IPS-20b (cell line): Measurements from ENCODE around the gene SLC9A9.

Source experiments
- H3K27ac ChIP-seq: one replicate; pipeline ENCODE4 v1.5.1; 2013; ENCODE audit warnings: low read length
- H3K27me3 ChIP-seq: 2 replicates; pipeline ENCODE4 v1.6.1; 2013; ENCODE audit warnings: mild to moderate bottlenecking, low read length, inconsistent platforms; ENCODE audit not compliant: insufficient read depth
- H3K36me3 ChIP-seq: 2 replicates; pipeline ENCODE4 v1.6.1; 2013; ENCODE audit warnings: low read depth, mild to moderate bottlenecking, inconsistent platforms, low read length, moderate library complexity; ENCODE audit not compliant: insufficient read depth
- H3K4me1 ChIP-seq: 2 replicates; pipeline ENCODE4 v1.6.1; 2013; ENCODE audit warnings: mild to moderate bottlenecking, control low read depth, inconsistent platforms, low read length, moderate library complexity; ENCODE audit not compliant: insufficient read depth
- H3K4me3 ChIP-seq: 2 replicates; pipeline ENCODE4 v1.5.1; 2013; ENCODE audit warnings: mild to moderate bottlenecking, low read length, inconsistent platforms
- H3K9ac ChIP-seq: 2 replicates; pipeline ENCODE4 v1.6.1; 2013; ENCODE audit warnings: low read depth, mild to moderate bottlenecking, inconsistent platforms, low read length, moderate library complexity
- H3K9me3 ChIP-seq: 2 replicates; pipeline ENCODE4 v1.6.1; 2013; ENCODE audit warnings: mild to moderate bottlenecking, low read depth, low read length, inconsistent platforms; ENCODE audit not compliant: insufficient read depth

SLC9A9 gene

GRCh38 chr3:143330296-143330868 lies 517.9 kb downstream of the SLC9A9 start:
- no peak overlapping the region for H3K4me3 ChIP-seq
- no peak overlapping the region for H3K27ac ChIP-seq
- H3K9me3 ChIP-seq, result no peaks in the 10 kb centered on the region
- no peaks in the 10 kb centered on the region for H3K36me3 ChIP-seq
- no peak overlapping the region for H3K9ac ChIP-seq
- H3K4me1 ChIP-seq, result peaks cover 4% of the 10 kb centered on the region
- H3K27me3 ChIP-seq, result no peaks in the 10 kb centered on the region

- Histone ChIP-seq H3K9me3 (no peaks in the 10 kb centered on the region), H3K9ac (no peak overlapping the region), H3K27me3 (no peaks in the 10 kb centered on the region), H3K36me3 (no peaks in the 10 kb centered on the region), H3K4me3 (no peak overlapping the region), H3K4me1 (peaks cover 4% of the 10 kb centered on the region), H3K27ac (no peak overlapping the region)
These were observed 518.6 kb downstream of the SLC9A9 start for GRCh38 chr3:143329567-143330211.

- Histone ChIP-seq H3K9ac (no peak overlapping the region), H3K9me3 (no peaks in the 10 kb centered on the region), H3K4me1 (peaks cover 4% of the 10 kb centered on the region), H3K36me3 (no peaks in the 10 kb centered on the region), H3K27me3 (no peaks in the 10 kb centered on the region), H3K4me3 (no peak overlapping the region), H3K27ac (no peak overlapping the region)
These were observed 519.8 kb downstream of the SLC9A9 start for GRCh38 chr3:143328451-143328850.

- Histone ChIP-seq H3K9me3 (no peaks in the 10 kb centered on the region), H3K4me1 (peaks cover 4% of the 10 kb centered on the region), H3K27ac (no peak overlapping the region), H3K27me3 (no peaks in the 10 kb centered on the region), H3K4me3 (no peak overlapping the region), H3K36me3 (no peaks in the 10 kb centered on the region), H3K9ac (no peak overlapping the region)
These were observed 521.1 kb downstream of the SLC9A9 start for GRCh38 chr3:143326983-143327778.

GRCh38 chr3:143321058-143321769 lies 527.1 kb downstream of the SLC9A9 start:
- no peak overlapping the region for H3K4me3 ChIP-seq
- no peaks in the 10 kb centered on the region for H3K36me3 ChIP-seq
- no peaks in the 10 kb centered on the region for H3K27me3 ChIP-seq
- H3K9ac ChIP-seq, result no peak overlapping the region
- H3K9me3 ChIP-seq, result no peaks in the 10 kb centered on the region
- H3K27ac ChIP-seq, result no peak overlapping the region
- H3K4me1 ChIP-seq, result no peaks in the 10 kb centered on the region

- Histone ChIP-seq H3K9ac (no peak overlapping the region), H3K4me1 (no peaks in the 10 kb centered on the region), H3K27me3 (no peaks in the 10 kb centered on the region; the same call in 1 of the 2 replicates), H3K27ac (no peak overlapping the region), H3K4me3 (no peak overlapping the region), H3K36me3 (no peaks in the 10 kb centered on the region), H3K9me3 (no peaks in the 10 kb centered on the region)
These were observed 532.5 kb downstream of the SLC9A9 start for GRCh38 chr3:143315766-143316165.

GRCh38 chr3:143314251-143315093 lies 533.8 kb downstream of the SLC9A9 start:
- no peak overlapping the region for H3K9ac ChIP-seq
- H3K4me3 ChIP-seq, result no peak overlapping the region
- H3K36me3 ChIP-seq, result no peaks in the 10 kb centered on the region
- H3K4me1 ChIP-seq, result no peaks in the 10 kb centered on the region
- no peaks in the 10 kb centered on the region for H3K9me3 ChIP-seq
- H3K27me3 ChIP-seq, result no peaks in the 10 kb centered on the region; the same call in 1 of the 2 replicates
- H3K27ac ChIP-seq, result no peak overlapping the region

- Histone ChIP-seq H3K36me3 (no peaks in the 10 kb centered on the region), H3K27ac (no peak overlapping the region), H3K9ac (no peak overlapping the region), H3K4me3 (no peak overlapping the region), H3K9me3 (no peaks in the 10 kb centered on the region), H3K4me1 (no peaks in the 10 kb centered on the region), H3K27me3 (no peaks in the 10 kb centered on the region; the same call in 1 of the 2 replicates)
These were observed 534.4 kb downstream of the SLC9A9 start for GRCh38 chr3:143313893-143314188.

- Histone ChIP-seq H3K27me3 (no peaks in the 10 kb centered on the region; the same call in 1 of the 2 replicates), H3K27ac (no peak overlapping the region), H3K9me3 (no peaks in the 10 kb centered on the region), H3K9ac (no peak overlapping the region), H3K4me1 (no peaks in the 10 kb centered on the region), H3K4me3 (no peak overlapping the region), H3K36me3 (no peaks in the 10 kb centered on the region)
These were observed 535.0 kb downstream of the SLC9A9 start for GRCh38 chr3:143313025-143313892.

GRCh38 chr3:143311096-143311495 lies 537.2 kb downstream of the SLC9A9 start:
- H3K4me1 ChIP-seq, result no peaks in the 10 kb centered on the region
- H3K27me3 ChIP-seq, result no peaks in the 10 kb centered on the region; the same call in 1 of the 2 replicates
- H3K9me3 ChIP-seq, result no peaks in the 10 kb centered on the region
- no peak overlapping the region for H3K4me3 ChIP-seq
- no peak overlapping the region for H3K9ac ChIP-seq
- no peak overlapping the region for H3K27ac ChIP-seq
- no peaks in the 10 kb centered on the region for H3K36me3 ChIP-seq
